CD4-positive, alpha-beta T cell treated with Interferon alpha-2 for 1 hour (primary cell): ENCODE data around the gene GIPC3.
"Not testable (repeated sequence)": the region's sequence is repeated elsewhere in the genome, so short reads cannot be mapped to it uniquely, and the experiment has no call there.

Source experiments
- DNase-seq, 2 donors: peaks; one replicate each; pipeline ENCODE4 v3.0.0-alpha.2; 2020 to 2022

GIPC3 gene

GRCh38 chr19:3551792-3552095 lies 33.5 kb upstream of the GIPC3 start:
- no peak for DNase-seq

GRCh38 chr19:3554254-3555083 lies 30.8 kb upstream of the GIPC3 start:
- peak; percentile 36 to 67 for DNase-seq

- no peak for DNase-seq
Measured at GRCh38 chr19:3555653-3556422, 29.4 kb upstream of the GIPC3 start.

- no peak for DNase-seq
Measured at GRCh38 chr19:3556423-3556977, 28.8 kb upstream of the GIPC3 start.

GRCh38 chr19:3556978-3557460 lies 28.3 kb upstream of the GIPC3 start:
- peak; percentile 47 to 57 for DNase-seq

- peak; percentile 90 to 96 for DNase-seq
Measured at GRCh38 chr19:3557461-3558248, 27.6 kb upstream of the GIPC3 start, which contains the start of gene MFSD12. Gene MFSD12, minus strand, starts transcription at chr19:3557586. Its CDS starts 183 bp downstream, at chr19:3557403.

GRCh38 chr19:3563709-3564524 lies 21.4 kb upstream of the GIPC3 start:
- DNase-seq, result no peak

- no peak for DNase-seq
Measured at GRCh38 chr19:3565139-3565538, 20.1 kb upstream of the GIPC3 start.

- not testable (repeated sequence) for DNase-seq
Measured at GRCh38 chr19:3570042-3570441, 15.2 kb upstream of the GIPC3 start.

- DNase-seq, result no peak
Measured at GRCh38 chr19:3570606-3571011, 14.7 kb upstream of the GIPC3 start.

GRCh38 chr19:3572132-3572854 lies 13.0 kb upstream of the GIPC3 start:
- DNase-seq, result peak; percentile 99 to 100

GRCh38 chr19:3572855-3573161 lies 12.5 kb upstream of the GIPC3 start, which contains the start of gene HMG20B:
Gene HMG20B, plus strand, starts transcription at chr19:3572944. Its CDS starts 366 bp downstream, at chr19:3573310.
- DNase-seq, result no peak

- no peak for DNase-seq
Measured at GRCh38 chr19:3573162-3573857, 12.0 kb upstream of the GIPC3 start.

- peak; percentile 88 to 91 for DNase-seq
Measured at GRCh38 chr19:3573858-3574637, 11.2 kb upstream of the GIPC3 start.

- peak in 1 of 2 donors; percentile 38 for DNase-seq
Measured at GRCh38 chr19:3575260-3575741, 10.0 kb upstream of the GIPC3 start.

- no peak for DNase-seq
Measured at GRCh38 chr19:3575949-3576673, 9.2 kb upstream of the GIPC3 start.

GRCh38 chr19:3576696-3577443 lies 8.4 kb upstream of the GIPC3 start:
- DNase-seq, result no peak

GRCh38 chr19:3577723-3578344 lies 7.4 kb upstream of the GIPC3 start:
- DNase-seq, result no peak
